GM12865 (cell line): ENCODE data around the gene NOTCH2.

Experiments
- DNase-seq: peaks from one replicate; pipeline ENCODE4 v3.0.0; 2010; ENCODE audit warnings: low read depth
- H3K4me3 ChIP-seq: 2 replicates; pipeline ENCODE4 v1.5.1; 2011; ENCODE audit warnings: mild to moderate bottlenecking, low read depth, low read length, control low read depth
- TF ChIP-seq, protein P1 (sequence below): IDR thresholded peaks from 2 replicates; pipeline ENCODE4 v1.5.1; 2011; ENCODE audit warnings: low read length, control low read depth, low read depth, inconsistent platforms; ENCODE audit not compliant: insufficient read depth; ENCODE audit errors: missing control alignments

Gene NOTCH2

DNA sequence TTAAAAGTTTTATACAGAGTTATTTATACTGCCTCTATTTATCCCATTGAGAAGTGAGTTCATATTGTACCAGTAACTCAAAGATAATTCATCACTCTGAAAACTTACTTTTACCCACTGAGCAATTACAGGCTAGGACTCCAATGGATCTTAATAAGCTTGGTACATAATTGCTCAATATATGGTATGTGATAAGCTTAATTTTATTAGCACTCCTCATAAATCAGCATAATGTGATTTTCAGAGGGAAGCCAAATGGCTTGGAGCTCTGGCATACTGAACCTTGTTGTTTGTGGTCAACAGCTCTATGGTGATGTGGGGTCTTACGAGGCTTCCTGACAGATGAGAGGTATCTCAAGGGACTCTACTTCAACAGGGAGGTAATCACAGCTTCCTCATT, 199.5 kb downstream of the NOTCH2 start:
- no peak for DNase-seq
- no peak overlapping the region for H3K4me3 ChIP-seq
- TF ChIP-seq, protein P1, sequence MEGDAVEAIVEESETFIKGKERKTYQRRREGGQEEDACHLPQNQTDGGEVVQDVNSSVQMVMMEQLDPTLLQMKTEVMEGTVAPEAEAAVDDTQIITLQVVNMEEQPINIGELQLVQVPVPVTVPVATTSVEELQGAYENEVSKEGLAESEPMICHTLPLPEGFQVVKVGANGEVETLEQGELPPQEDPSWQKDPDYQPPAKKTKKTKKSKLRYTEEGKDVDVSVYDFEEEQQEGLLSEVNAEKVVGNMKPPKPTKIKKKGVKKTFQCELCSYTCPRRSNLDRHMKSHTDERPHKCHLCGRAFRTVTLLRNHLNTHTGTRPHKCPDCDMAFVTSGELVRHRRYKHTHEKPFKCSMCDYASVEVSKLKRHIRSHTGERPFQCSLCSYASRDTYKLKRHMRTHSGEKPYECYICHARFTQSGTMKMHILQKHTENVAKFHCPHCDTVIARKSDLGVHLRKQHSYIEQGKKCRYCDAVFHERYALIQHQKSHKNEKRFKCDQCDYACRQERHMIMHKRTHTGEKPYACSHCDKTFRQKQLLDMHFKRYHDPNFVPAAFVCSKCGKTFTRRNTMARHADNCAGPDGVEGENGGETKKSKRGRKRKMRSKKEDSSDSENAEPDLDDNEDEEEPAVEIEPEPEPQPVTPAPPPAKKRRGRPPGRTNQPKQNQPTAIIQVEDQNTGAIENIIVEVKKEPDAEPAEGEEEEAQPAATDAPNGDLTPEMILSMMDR = no peak

DNA sequence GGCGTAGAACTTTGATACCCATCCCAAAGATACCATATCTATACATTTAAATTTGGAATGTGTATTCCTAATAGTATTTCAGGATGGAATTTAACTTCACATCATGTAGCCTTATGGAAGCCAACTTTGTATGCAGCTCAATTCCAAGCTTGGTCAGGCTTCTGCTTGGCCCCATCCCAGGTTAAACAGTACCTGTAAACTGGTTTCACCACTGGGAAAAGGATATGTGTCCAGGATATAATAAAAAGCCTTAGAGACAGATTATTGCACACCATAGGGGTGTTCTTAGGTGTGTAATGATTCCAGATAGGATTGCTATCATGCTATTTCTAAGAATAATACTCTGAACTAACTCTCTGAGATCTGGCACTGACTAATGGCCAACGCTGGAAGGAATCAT, 201.3 kb downstream of the NOTCH2 start:
- H3K4me3 ChIP-seq = no peak overlapping the region
- TF ChIP-seq, protein P1 = no peak
- no peak for DNase-seq

DNA sequence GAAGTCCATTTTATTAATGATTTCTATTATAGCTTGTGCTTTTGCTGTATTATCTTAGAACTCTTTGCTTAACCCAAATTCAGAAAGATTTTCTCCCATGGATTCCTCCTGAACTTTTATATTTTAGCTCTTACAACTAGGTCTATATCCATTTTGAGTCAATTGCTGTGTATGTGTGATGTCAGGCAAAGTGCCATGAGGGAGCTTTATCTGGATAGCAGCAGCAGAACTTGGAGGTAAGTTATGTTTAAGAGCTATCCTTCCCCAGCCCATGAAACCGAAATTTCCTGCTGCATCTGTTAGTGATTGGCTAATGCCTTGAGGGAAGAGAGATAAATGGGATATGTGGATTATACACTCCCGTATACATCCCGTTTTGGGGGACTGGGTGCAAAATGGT, 203.0 kb downstream of the NOTCH2 start:
- TF ChIP-seq, protein P1 = no peak
- DNase-seq = no peak
- H3K4me3 ChIP-seq = no peak overlapping the region

DNA sequence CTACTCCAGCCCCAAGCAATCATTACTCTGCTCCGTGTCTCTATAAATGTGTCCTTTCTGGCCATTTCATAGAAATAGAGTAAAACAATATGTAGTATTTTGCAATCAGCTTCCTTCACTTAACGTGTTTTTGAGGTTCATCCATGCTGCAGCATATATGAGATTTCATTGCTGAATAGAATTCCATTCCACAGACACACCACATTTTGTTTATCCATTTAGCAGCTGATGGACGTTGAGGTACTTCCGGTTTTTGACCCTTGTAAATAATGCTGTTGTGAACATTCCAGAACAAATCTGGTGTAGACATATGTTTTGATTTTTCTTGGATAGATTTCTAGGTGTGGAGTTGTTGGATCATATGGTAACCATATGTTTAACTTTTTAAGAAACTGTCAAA, 203.8 kb downstream of the NOTCH2 start:
- no peak for DNase-seq
- TF ChIP-seq, protein P1 = no peak
- H3K4me3 ChIP-seq = no peak overlapping the region

DNA sequence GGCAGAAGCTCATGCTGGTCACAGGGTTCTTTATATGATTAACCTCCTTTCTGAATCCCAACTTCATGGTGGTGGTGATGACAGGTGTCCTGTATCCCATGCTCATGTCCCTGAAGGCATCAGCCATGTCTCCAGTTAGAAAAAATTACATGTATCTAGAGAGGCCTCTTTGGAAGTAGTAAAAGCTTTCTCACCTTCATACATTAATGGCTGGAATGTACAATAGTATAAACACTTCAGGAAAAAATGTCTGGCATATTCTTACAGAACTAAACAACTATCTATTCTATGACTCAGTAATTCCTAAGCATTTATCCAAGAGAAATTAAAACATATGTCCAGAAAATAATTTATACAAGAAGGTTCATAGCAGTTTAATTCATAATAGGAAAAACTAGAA, 207.2 kb downstream of the NOTCH2 start:
- TF ChIP-seq, protein P1 = no peak
- no peak for DNase-seq
- H3K4me3 ChIP-seq = no peak overlapping the region
